ENCODE data around the gene ZNF669.
"Not testable (repeated sequence)": the region's sequence is repeated elsewhere in the genome, so short reads cannot be mapped to it uniquely, and the experiment has no call there.

Gene ZNF669

GRCh38 chr1:247103859-247104591 is at the start of gene ZNF669:
Gene ZNF669 (minus strand): TSS chr1:247104356. CDS start chr1:247104199, 157 bp downstream.
- peak; percentile 98 for DNase-seq (ENCODE audit: low read depth)

- no peak for DNase-seq (ENCODE audit: low read depth)
Measured at GRCh38 chr1:247147781-247148180, 43.6 kb upstream of the ZNF669 start.

GRCh38 chr1:247147120-247147519 is 43.0 kb upstream of the ZNF669 start:
- not testable (repeated sequence) for DNase-seq (ENCODE audit: low read depth)

- no peak for DNase-seq (ENCODE audit: low read depth)
Measured at GRCh38 chr1:247146671-247147070, 42.5 kb upstream of the ZNF669 start.

- DNase-seq (ENCODE audit: low read depth), result no peak
Measured at GRCh38 chr1:247145279-247145678, 41.1 kb upstream of the ZNF669 start.

- not testable (repeated sequence) for DNase-seq (ENCODE audit: low read depth)
Measured at GRCh38 chr1:247139557-247139956, 35.4 kb upstream of the ZNF669 start.

- no peak for DNase-seq (ENCODE audit: low read depth)
Measured at GRCh38 chr1:247131236-247131635, 27.1 kb upstream of the ZNF669 start.

- not testable (repeated sequence) for DNase-seq (ENCODE audit: low read depth)
Measured at GRCh38 chr1:247127519-247128282, 23.5 kb upstream of the ZNF669 start.

GRCh38 chr1:247126601-247127000 is 22.4 kb upstream of the ZNF669 start:
- not testable (repeated sequence) for DNase-seq (ENCODE audit: low read depth)

GRCh38 chr1:247126166-247126565 is 22.0 kb upstream of the ZNF669 start:
- not testable (repeated sequence) for DNase-seq (ENCODE audit: low read depth)

- no peak for DNase-seq (ENCODE audit: low read depth)
Measured at GRCh38 chr1:247121382-247121781, 17.2 kb upstream of the ZNF669 start.

GRCh38 chr1:247120408-247120668 is 16.2 kb upstream of the ZNF669 start:
- not testable (repeated sequence) for DNase-seq (ENCODE audit: low read depth)

- DNase-seq (ENCODE audit: low read depth), result no peak
Measured at GRCh38 chr1:247119600-247120407, 15.6 kb upstream of the ZNF669 start.

- peak; percentile 48 for DNase-seq (ENCODE audit: low read depth)
Measured at GRCh38 chr1:247118946-247119446, 14.8 kb upstream of the ZNF669 start.

- no peak for DNase-seq (ENCODE audit: low read depth)
Measured at GRCh38 chr1:247115545-247115944, 11.4 kb upstream of the ZNF669 start.

- no peak for DNase-seq (ENCODE audit: low read depth)
Measured at GRCh38 chr1:247115141-247115510, 11.0 kb upstream of the ZNF669 start.

GRCh38 chr1:247114351-247115140 is 10.4 kb upstream of the ZNF669 start:
- DNase-seq (ENCODE audit: low read depth), result no peak

- no peak for DNase-seq (ENCODE audit: low read depth)
Measured at GRCh38 chr1:247113733-247114271, 9.6 kb upstream of the ZNF669 start.

- DNase-seq (ENCODE audit: low read depth), result peak; percentile 53
Measured at GRCh38 chr1:247113094-247113497, 8.9 kb upstream of the ZNF669 start.

- DNase-seq (ENCODE audit: low read depth), result no peak
Measured at GRCh38 chr1:247112479-247112781, 8.3 kb upstream of the ZNF669 start.

GRCh38 chr1:247111700-247112478 is 7.7 kb upstream of the ZNF669 start:
- DNase-seq (ENCODE audit: low read depth), result peak; percentile 71
